SH-SY5Y (cell line): ENCODE results near the gene MCUR1.

ENCODE experiments used
- GATA2 ChIP-seq: IDR thresholded peaks from 2 replicates; pipeline ENCODE4 v1.6.1; 2011; ENCODE audit warnings: mild to moderate bottlenecking, low read depth, low read length
- GATA3 ChIP-seq: IDR thresholded peaks from 2 replicates; pipeline ENCODE4 v1.6.1; 2011; ENCODE audit warnings: low read depth, mild to moderate bottlenecking, low read length, moderate library complexity

GRCh38 chr6:13741365-13741764 lies 73.0 kb downstream of the MCUR1 start:
- TF ChIP-seq GATA2 (no peak), GATA3 (no peak)
